AG04449 (cell line): Measurements from ENCODE around the gene RAPGEF2.
"Not testable (repeated sequence)": the region's sequence is repeated elsewhere in the genome, so short reads cannot be mapped to it uniquely, and the experiment has no call there.

Source experiments
- CTCF ChIA-PET: fragments of 350-600 bp; formaldehyde crosslinking; extraction: SDS; loops from one replicate; lab custom pipeline; 2021; ENCODE audit warnings: antibody characterized with exemption; lab: Yijun Ruan, JAX
- POLR2A ChIA-PET: fragments of 400-600, 350-600 bp; formaldehyde crosslinking; extraction: SDS; loops from one replicate; lab custom pipeline; 2020; ENCODE audit warnings: antibody characterized with exemption, inconsistent platforms; lab: Yijun Ruan, JAX
- DNase-seq: peaks from one replicate; pipeline ENCODE4 v3.0.0-alpha.2; 2010; ENCODE audit warnings: low read depth, low spot score
- H3K4me3 ChIP-seq: 2 replicates; pipeline ENCODE4 v1.5.1; 2011; ENCODE audit warnings: low read depth, mild to moderate bottlenecking, control low read depth, low read length
- TF ChIP-seq, protein P1 (sequence below): IDR thresholded peaks from one replicate; pipeline ENCODE4 v1.5.1; 2011; ENCODE audit warnings: mild to moderate bottlenecking, moderate library complexity, low read length, control low read depth, inconsistent platforms; ENCODE audit not compliant: insufficient read depth; ENCODE audit errors: missing control alignments

RAPGEF2 gene

DNA sequence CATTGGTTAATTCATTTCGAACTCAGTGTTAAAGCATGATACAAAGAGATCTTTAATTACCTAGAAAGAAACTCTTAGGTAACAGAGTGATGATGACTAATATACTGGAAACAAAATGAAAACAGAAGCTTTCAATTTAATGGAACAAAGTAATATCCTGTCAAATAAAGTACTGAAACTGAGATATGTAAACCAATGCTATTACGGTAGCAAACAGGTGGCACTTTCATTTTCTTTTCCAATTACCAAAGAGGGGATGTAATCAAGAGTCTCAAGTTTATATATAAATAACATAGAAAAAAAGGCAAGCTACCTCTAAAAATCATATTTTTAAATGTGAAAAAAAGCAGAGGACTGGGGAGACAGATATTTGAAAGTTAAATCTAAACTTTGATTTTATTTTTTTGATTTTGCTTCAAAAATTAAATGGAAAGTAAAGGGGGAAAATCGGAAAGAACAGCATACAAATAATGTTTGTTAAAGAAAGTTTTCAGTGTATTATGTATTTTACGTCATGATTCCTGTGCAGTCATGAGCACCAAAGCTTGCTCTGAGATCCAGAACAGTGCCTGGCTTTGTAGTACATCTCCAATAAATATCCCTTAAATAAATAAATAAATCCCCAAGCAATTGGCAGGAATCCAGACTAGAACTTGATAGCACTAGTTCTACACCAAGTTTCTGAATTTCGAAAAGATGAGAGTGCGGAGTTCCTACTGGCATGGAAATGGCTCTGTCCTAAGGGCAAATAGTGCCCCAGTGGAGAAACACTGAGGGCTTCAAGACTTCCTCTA, 25.0 kb upstream of the RAPGEF2 start:
- TF ChIP-seq, protein P1, sequence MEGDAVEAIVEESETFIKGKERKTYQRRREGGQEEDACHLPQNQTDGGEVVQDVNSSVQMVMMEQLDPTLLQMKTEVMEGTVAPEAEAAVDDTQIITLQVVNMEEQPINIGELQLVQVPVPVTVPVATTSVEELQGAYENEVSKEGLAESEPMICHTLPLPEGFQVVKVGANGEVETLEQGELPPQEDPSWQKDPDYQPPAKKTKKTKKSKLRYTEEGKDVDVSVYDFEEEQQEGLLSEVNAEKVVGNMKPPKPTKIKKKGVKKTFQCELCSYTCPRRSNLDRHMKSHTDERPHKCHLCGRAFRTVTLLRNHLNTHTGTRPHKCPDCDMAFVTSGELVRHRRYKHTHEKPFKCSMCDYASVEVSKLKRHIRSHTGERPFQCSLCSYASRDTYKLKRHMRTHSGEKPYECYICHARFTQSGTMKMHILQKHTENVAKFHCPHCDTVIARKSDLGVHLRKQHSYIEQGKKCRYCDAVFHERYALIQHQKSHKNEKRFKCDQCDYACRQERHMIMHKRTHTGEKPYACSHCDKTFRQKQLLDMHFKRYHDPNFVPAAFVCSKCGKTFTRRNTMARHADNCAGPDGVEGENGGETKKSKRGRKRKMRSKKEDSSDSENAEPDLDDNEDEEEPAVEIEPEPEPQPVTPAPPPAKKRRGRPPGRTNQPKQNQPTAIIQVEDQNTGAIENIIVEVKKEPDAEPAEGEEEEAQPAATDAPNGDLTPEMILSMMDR = no peak
- POLR2A ChIA-PET = no interaction called here
- DNase-seq = no peak
- CTCF ChIA-PET = no interaction called here
- H3K4me3 ChIP-seq = no peak overlapping the region

DNA sequence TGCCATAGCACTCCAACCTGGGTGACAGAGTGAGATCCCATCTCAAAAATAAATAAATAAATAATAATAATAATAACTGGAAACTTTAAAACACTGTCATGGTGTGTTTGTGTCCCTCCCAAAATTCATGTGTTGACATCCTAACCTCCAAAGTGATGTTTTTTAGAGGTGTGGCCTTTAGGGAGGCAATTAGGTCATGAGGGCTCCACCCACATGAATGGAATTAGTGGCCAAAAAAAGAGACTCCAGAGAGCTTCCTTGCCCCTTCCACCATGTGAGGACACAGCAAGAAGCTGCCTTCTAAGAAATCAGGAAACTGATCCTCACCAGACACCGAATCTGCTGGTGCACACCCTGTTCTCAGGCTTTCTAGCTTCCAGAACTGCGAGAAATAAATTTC, 23.8 kb upstream of the RAPGEF2 start:
- no peak overlapping the region for H3K4me3 ChIP-seq
- no peak for DNase-seq
- ChIA-PET POLR2A (no interaction called here), CTCF (interaction anchor here (0.6 kb wide), 1 partner anchor 339 kb away, joined by 3 read pairs; no protein-coding TSS in a partner anchor)
- TF ChIP-seq, protein P1 = no peak

DNA sequence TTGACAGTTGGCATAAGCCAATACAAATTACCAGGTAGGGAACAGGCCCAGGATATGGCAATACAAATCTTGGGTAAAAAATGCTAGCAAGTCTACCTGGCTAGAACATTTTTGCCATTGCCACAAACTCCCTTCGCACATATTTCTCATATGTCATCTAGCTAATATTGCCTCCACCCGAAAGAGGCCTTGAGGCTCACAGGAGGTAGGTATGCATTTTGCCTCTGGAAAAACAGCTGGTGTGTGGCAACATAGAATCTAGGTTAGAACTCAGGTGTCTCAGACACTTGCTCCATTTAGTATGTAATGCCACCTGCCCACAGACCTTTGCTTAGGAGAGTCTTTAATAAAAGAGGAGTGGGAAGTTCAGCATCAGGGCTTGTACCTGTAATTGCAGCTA, 16.3 kb upstream of the RAPGEF2 start:
- ChIA-PET POLR2A (no interaction called here), CTCF (no interaction called here)
- no peak for DNase-seq
- TF ChIP-seq, protein P1 = no peak
- H3K4me3 ChIP-seq = no peak overlapping the region

DNA sequence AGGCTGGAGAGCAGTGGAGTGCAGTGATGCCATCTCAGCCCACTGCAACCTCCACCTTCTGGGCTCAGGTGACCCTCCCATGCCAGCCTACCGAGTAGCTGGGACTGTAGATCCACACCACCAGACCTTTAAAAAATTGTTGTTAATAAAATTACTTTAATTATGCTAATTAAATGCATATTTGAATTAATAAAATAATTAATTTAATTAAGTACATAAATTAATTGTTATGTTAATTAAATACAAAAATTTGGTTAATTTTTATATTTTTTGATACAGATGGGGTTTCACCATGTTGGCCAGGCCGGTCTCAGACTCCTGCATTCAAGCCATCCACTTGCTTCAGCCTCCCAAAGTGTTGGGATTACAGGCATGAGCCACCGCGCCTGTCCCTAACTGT, 12.6 kb upstream of the RAPGEF2 start:
- POLR2A ChIA-PET = no interaction called here

DNA sequence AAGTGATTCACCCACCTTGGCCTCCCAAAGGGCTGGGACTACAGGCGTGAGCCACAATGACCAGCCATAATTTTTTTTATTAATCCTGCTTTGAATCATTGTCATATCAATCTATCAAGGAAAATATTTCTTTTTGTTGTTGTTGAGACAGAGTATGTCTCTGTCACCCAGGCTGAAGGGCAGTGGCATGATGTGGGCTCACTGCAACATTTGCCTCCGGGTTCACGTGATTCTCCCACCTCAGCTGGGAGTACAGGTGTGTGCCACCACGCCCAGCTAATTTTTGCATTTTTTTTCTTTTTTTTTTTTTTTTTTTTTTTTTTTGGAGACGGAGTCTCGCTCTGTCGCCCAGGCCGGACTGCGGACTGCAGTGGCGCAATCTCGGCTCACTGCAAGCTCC, 8.7 kb upstream of the RAPGEF2 start:
- DNase-seq, H3K4me3 ChIP-seq, POLR2A ChIA-PET: not testable (repeated sequence)
- CTCF ChIA-PET = interaction anchor here (0.8 kb wide), 1 partner anchor 18 kb away, joined by 3 read pairs; no protein-coding TSS in a partner anchor

More for the DNA sequence above, 12.6 kb upstream of the RAPGEF2 start:
- CTCF ChIA-PET = no interaction called here
- TF ChIP-seq, protein P1 = no peak
- DNase-seq = no peak
- no peak overlapping the region for H3K4me3 ChIP-seq

DNA sequence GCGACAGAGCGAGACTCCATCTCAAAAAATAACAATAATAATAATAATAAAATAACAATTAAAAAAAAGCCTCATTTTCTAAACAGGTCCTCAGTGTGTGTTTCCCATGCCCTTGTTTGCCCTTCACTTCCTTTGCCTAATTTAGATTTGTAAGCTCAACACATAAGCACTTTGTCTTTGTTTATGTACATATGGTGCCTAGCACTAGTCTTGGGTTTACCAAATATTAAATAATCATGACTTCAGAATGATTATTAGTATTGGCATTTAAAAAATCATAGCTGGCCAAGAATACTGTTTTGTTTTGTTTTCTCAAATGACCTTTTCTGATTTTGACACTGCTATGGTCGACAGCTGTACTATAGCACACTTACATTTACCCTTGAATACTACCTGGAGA, 6.4 kb upstream of the RAPGEF2 start:
- DNase-seq = no peak
- CTCF ChIA-PET = no interaction called here
- H3K4me3 ChIP-seq = no peak overlapping the region
- POLR2A ChIA-PET = no interaction called here
- TF ChIP-seq, protein P1 = no peak

DNA sequence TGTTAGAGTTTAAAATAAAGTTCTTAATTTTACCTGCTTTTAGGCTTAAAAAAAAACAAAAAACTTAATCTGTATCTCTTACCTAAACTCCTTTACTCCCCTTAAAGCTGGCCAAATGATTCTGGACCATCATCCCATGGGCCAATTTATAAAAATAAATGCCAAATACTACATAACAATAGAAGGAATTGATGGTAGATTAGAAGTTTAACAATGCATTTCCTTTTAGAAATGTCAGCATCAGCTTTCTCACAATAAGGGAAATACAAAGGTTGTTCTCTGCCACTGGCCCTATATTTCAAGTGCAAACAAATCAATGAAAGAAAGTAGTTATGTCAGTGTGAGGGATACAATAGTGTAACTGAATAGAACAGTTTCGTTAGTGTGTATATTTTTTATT, 5.7 kb upstream of the RAPGEF2 start:
- TF ChIP-seq, protein P1 = no peak
- DNase-seq = no peak
- ChIA-PET CTCF (no interaction called here), POLR2A (no interaction called here)
- no peak overlapping the region for H3K4me3 ChIP-seq
